Activated naive CD4-positive, alpha-beta T cell treated with anti-CD3 and anti-CD28 coated beads for 36 hours (primary cell): ENCODE data around the gene WDR26. TPM values are rescaled to one million over a fixed set of nuclear protein-coding genes. Genes with fewer than 3 reads are reported as not detected.

ENCODE experiments used
- CTCF ChIA-PET: fragments of 350-600 bp; sonication (Branson Sonifier 250); formaldehyde crosslinking; loops from one replicate; lab custom pipeline; 2021; ENCODE audit warnings: antibody characterized with exemption; lab: Charles Lee
- DNase-seq: peaks from one replicate; pipeline ENCODE4 v3.0.0-alpha.2; 2020
- H3K27ac Mint-ChIP-seq: one replicate; pipeline ENCODE4 v1.8.0; 2021; ENCODE audit warnings: mild to moderate bottlenecking, mixed read lengths
- H3K27me3 Mint-ChIP-seq: one replicate; pipeline ENCODE4 v1.8.0; 2021; ENCODE audit warnings: low read depth, mixed read lengths
- H3K36me3 Mint-ChIP-seq: one replicate; pipeline ENCODE4 v1.8.0; 2021; ENCODE audit warnings: low read depth, mixed read lengths
- H3K4me1 Mint-ChIP-seq: one replicate; pipeline ENCODE4 v1.8.0; 2021; ENCODE audit warnings: low read depth, mixed read lengths
- H3K4me3 Mint-ChIP-seq: one replicate; pipeline ENCODE4 v1.8.0; 2021; ENCODE audit warnings: mild to moderate bottlenecking, moderate library complexity, mixed read lengths
- H3K9me3 Mint-ChIP-seq: one replicate; pipeline ENCODE4 v1.8.0; 2021; ENCODE audit warnings: mixed read lengths
- intact Hi-C: fragments of 100-400 bp; cut with micrococcal nuclease; formaldehyde crosslinking; loops from one replicate; pipeline ENCODE4 v1.15.1; 2023
- microRNA-seq: library from miRNA; unstranded; fragments of <30 nt; microRNA quantifications from one replicate; pipeline ENCODE4 v1.2.0, GENCODE V29; 2022; ENCODE audit warnings: borderline microRNAs expressed, borderline replicate concordance
- total RNA-seq, 2 experiments: library from RNA; stranded (reverse); gene quantifications; one replicate each; pipeline ENCODE4 v1.2.3, GENCODE V29; 2021

The WDR26 gene
- total RNA-seq, 2 experiments from 2014 or later = 44.3 to 45.4 TPM

DNA sequence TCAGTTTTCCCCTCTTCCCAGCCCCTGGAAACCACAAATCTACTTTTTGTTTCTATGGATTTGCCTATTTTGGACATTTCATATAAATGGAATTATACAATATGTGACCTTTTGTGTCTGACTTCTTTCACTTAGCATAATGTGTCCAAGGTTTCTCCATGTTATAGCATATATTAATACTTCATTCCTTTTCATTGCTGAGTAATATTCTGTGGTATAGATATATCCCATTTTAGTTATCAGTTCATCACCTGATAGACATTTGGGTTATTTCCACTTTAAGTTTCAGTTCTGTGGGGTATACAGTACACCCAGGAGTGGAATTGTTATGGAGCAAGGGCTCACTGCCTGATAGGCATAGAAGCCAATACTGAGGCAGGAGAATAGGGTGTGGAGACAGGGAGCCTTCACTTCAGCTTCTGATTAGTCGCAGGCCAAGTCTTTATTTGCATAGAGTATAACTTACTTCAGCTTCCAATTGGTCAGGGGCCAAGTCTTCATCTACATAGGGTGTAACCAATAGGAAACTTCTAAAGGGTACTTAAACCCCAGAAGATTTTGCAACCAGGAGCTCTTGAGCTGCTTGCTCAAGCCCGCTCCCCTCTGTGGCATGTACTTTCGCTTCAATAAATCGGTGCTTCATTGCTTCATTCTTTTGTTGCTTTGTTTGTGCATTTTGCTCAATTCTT lies 96.3 kb downstream of the WDR26 start:
- Mint-ChIP-seq H3K27ac (no peak overlapping the region), H3K9me3 (peaks cover 8% of the 10 kb centered on the region), H3K27me3 (no peaks in the 10 kb centered on the region), H3K36me3 (no peaks in the 10 kb centered on the region), H3K4me1 (peaks cover 14% of the 10 kb centered on the region), H3K4me3 (no peak overlapping the region)
- CTCF ChIA-PET = interaction anchor here (1.1 kb wide), 1 partner anchor 122 kb away, joined by 3 read pairs; no protein-coding TSS in a partner anchor
- no peak for DNase-seq
- intact Hi-C loops = loop anchor here (10.0 kb wide), 1 partner anchor 1203 kb away; no protein-coding TSS in a partner anchor

Small RNA genes lying within 50 kb of the gene (microRNA-seq; reads per million reads assigned to microRNA genes)
- 2.2 reads per million for gene MIR4742

Other genes starting within 250 kb of the WDR26 start
- 10 to 100 TPM; 26.7 to 29.9 TPM for gene NVL, start 104.6 kb downstream of the WDR26 start, total RNA-seq
- 10 to 100 TPM; 34.7 to 35.1 TPM for gene CNIH4, start 77.9 kb downstream of the WDR26 start, total RNA-seq
- 1 to 10 TPM in 1 of 2 experiments, under 1 TPM in 1; 0.59 to 2.5 TPM for gene CNIH3, start 181.5 kb upstream of the WDR26 start, total RNA-seq